Liver (tissue), 9 donors: ENCODE measurements around the gene DOK6. TPM values are rescaled to one million over a fixed set of nuclear protein-coding genes. Genes with fewer than 3 reads are reported as not detected.

ENCODE experiments used
- DNase-seq: peaks from one replicate; pipeline ENCODE4 v3.0.0-alpha.2; 2017; ENCODE audit warnings: low spot score
- H3K27ac ChIP-seq, 2 donors: one replicate each; pipeline ENCODE4 v1.7.0; 2013; ENCODE audit warnings: inconsistent platforms in 2 of 2, low read length in 2 of 2, control low read depth in 1 of 2, low read depth in 1 of 2, mild to moderate bottlenecking in 1 of 2
- H3K27me3 ChIP-seq, 4 donors: one replicate each; pipeline versions ENCODE4 v1.6.1 to v1.7.0; 2013; ENCODE audit warnings: low read length in 3 of 4, inconsistent platforms in 1 of 4, mild to moderate bottlenecking in 1 of 4, moderate library complexity in 1 of 4; ENCODE audit not compliant: control insufficient read depth in 4 of 4, insufficient read depth in 4 of 4
- H3K36me3 ChIP-seq, 4 donors: one replicate each; pipeline versions ENCODE4 v1.6.1 to v1.7.0; 2013; ENCODE audit warnings: low read length in 3 of 4, mild to moderate bottlenecking in 3 of 4, low read depth in 1 of 4, moderate library complexity in 1 of 4; ENCODE audit not compliant: control insufficient read depth in 4 of 4, insufficient read depth in 3 of 4
- H3K4me1 ChIP-seq, 4 donors: one replicate each; pipeline versions ENCODE4 v1.6.1 to v1.7.0; 2013; ENCODE audit warnings: low read length in 3 of 4, mild to moderate bottlenecking in 3 of 4, moderate library complexity in 1 of 4; ENCODE audit not compliant: control insufficient read depth in 4 of 4, insufficient read depth in 4 of 4
- H3K4me3 ChIP-seq, 3 donors: one replicate each; pipeline versions ENCODE4 v1.6.1 to v1.7.0; 2013; ENCODE audit warnings: low read length in 3 of 3, control low read depth in 1 of 3, low read depth in 1 of 3, mild to moderate bottlenecking in 1 of 3
- H3K9ac ChIP-seq, 2 donors: one replicate each; pipeline ENCODE4 v1.7.0; 2013; ENCODE audit warnings: low read length in 2 of 2, mild to moderate bottlenecking in 2 of 2, moderate library complexity in 2 of 2, control low read depth in 1 of 2, low read depth in 1 of 2
- H3K9me3 ChIP-seq, 4 donors: one replicate each; pipeline versions ENCODE4 v1.6.1 to v1.7.0; 2013; ENCODE audit warnings: low read length in 3 of 4; ENCODE audit not compliant: control insufficient read depth in 4 of 4
- EGR1 ChIP-seq, 2 donors: IDR thresholded peaks; 2 replicates each; pipeline ENCODE4 v1.6.1; 2016 to 2018; ENCODE audit warnings: antibody characterized with exemption in 2 of 2, low read depth in 2 of 2
- FOXA1 ChIP-seq: IDR thresholded peaks from 2 replicates; pipeline ENCODE4 v1.6.1; 2016; ENCODE audit warnings: antibody characterized with exemption
- FOXA2 ChIP-seq: IDR thresholded peaks from 2 replicates; pipeline ENCODE4 v1.6.1; 2016; ENCODE audit warnings: antibody characterized with exemption
- GABPA ChIP-seq, 2 donors: IDR thresholded peaks in 1 of 2; conservative IDR thresholded peaks in 1 of 2; 2 replicates each; pipeline ENCODE4 v1.6.1; 2016; ENCODE audit warnings: antibody characterized with exemption in 2 of 2, mild to moderate bottlenecking in 1 of 2, moderate library complexity in 1 of 2
- HNF4A ChIP-seq, 2 donors: conservative IDR thresholded peaks; 2 replicates each; pipeline ENCODE4 v1.6.1; 2016; ENCODE audit warnings: antibody characterized with exemption in 2 of 2, mild to moderate bottlenecking in 2 of 2
- JUND ChIP-seq, 2 donors: IDR thresholded peaks; 2 replicates each; pipeline ENCODE4 v1.6.1; 2016; ENCODE audit warnings: antibody characterized with exemption in 2 of 2
- NR2F2 ChIP-seq: IDR thresholded peaks from 2 replicates; pipeline ENCODE4 v1.6.1; 2016; ENCODE audit warnings: antibody characterized with exemption
- RAD21 ChIP-seq, 2 donors: IDR thresholded peaks; 2 replicates each; pipeline ENCODE4 v1.6.1; 2016; ENCODE audit warnings: antibody characterized with exemption in 2 of 2, mild to moderate bottlenecking in 2 of 2
- RXRA ChIP-seq, 2 donors: IDR thresholded peaks; 2 replicates each; pipeline ENCODE4 v1.6.1; 2017 to 2018; ENCODE audit warnings: antibody characterized with exemption in 2 of 2, mild to moderate bottlenecking in 1 of 2
- SP1 ChIP-seq: IDR thresholded peaks from 2 replicates; pipeline ENCODE4 v1.6.1; 2018; ENCODE audit warnings: antibody characterized with exemption, mild to moderate bottlenecking
- TAF1 ChIP-seq: conservative IDR thresholded peaks from 2 replicates; pipeline ENCODE4 v1.6.1; 2016; ENCODE audit warnings: antibody characterized with exemption, mild to moderate bottlenecking
- YY1 ChIP-seq: IDR thresholded peaks from 2 replicates; pipeline ENCODE4 v1.6.1; 2016; ENCODE audit warnings: antibody characterized with exemption, mild to moderate bottlenecking
- WGBS: extraction: QIAGEN DNeasy Blood & Tissue Kit; methylation state at CpG from one replicate; pipeline ENCODE4 v1.1.7; 2013; 5-methylcytosine and 5-hydroxymethylcytosine counted together
- polyA plus RNA-seq, 2 donors: library from polyadenylated mRNA; stranded (reverse) in 1 of 2; unstranded in 1 of 2; fragments of 200-250 nt in 1 of 2; fragments of >200 nt in 1 of 2; fragmentation: Nextera tagmentation in 1 of 2; extraction: Ambion mirVana in 1 of 2; gene quantifications; one replicate each; pipeline versions ENCODE4 v1.2.1 to v1.2.3, GENCODE V29; 2013 to 2015
- total RNA-seq, 2 donors: library from RNA; depleted of rRNA; stranded (reverse); fragments of >200 nt; gene quantifications; one replicate each; pipeline ENCODE4 v1.2.3, GENCODE V29; 2014
- TF ChIP-seq, protein P1 (sequence below): IDR thresholded peaks from 2 replicates; pipeline ENCODE4 v1.6.1; 2016; ENCODE audit warnings: antibody characterized with exemption
- TF ChIP-seq, protein P2 (sequence below): IDR thresholded peaks from 2 replicates; pipeline ENCODE4 v1.6.1; 2016; ENCODE audit warnings: antibody characterized with exemption
- TF ChIP-seq, protein P3 (sequence below): IDR thresholded peaks from 2 replicates; pipeline ENCODE4 v1.6.1; 2016; ENCODE audit warnings: antibody characterized with exemption
- TF ChIP-seq, protein P4 (sequence below): fragments of 150-350 bp; IDR thresholded peaks from 2 replicates; pipeline ENCODE4 v1.5.1; 2017; ENCODE audit warnings: improper control_type of control experiment, low read depth, low read length; ENCODE audit not compliant: missing input control
- donor health status: healthy.
- donor health status: healthy.
- donor health status: healthy.
- donor health status: healthy.
- donor health status: healthy.

Gene DOK6
- total and polyA plus RNA-seq, 4 donors: 0.08 to 1.1 (median 0.67) TPM

DNA sequence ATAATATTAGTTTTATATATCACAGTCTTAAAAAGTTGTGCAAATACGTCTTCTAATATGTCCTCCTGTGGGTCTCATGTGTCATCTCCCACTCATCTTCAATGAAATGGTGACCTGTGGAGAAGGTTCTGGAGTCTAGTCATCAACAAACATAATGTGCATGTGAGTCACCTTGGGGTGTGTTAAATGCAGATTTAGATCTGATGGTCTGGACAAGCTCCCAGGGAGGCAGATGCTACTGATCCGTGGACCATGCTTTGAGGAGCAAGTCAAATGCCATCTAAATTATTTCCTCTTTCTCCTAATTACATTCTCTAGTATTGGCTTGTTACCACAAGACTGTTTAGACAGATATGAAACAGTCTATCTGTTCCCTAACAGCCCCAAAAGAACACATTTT is 336.0 kb downstream of the DOK6 start:
- TF ChIP-seq RXRA (IDR thresholded peaks at IDR 0.05): no peak
- TF ChIP-seq, protein P1, sequence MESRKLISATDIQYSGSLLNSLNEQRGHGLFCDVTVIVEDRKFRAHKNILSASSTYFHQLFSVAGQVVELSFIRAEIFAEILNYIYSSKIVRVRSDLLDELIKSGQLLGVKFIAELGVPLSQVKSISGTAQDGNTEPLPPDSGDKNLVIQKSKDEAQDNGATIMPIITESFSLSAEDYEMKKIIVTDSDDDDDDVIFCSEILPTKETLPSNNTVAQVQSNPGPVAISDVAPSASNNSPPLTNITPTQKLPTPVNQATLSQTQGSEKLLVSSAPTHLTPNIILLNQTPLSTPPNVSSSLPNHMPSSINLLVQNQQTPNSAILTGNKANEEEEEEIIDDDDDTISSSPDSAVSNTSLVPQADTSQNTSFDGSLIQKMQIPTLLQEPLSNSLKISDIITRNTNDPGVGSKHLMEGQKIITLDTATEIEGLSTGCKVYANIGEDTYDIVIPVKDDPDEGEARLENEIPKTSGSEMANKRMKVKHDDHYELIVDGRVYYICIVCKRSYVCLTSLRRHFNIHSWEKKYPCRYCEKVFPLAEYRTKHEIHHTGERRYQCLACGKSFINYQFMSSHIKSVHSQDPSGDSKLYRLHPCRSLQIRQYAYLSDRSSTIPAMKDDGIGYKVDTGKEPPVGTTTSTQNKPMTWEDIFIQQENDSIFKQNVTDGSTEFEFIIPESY: no peak
- no peak for TF ChIP-seq TAF1
- TF ChIP-seq RAD21 (IDR thresholded peaks at IDR 0.05): no peak
- Histone ChIP-seq H3K27ac (no peak overlapping the region), H3K9me3 (no peaks in the 10 kb centered on the region), H3K4me1 (no peaks in the 10 kb centered on the region), H3K27me3 (no peaks in the 10 kb centered on the region), H3K9ac (no peak overlapping the region), H3K4me3 (no peak overlapping the region), H3K36me3 (no peaks in the 10 kb centered on the region)
- WGBS: 92% methylated on average over 2 of the region's 2 CpGs
- DNase-seq: no peak

DNA sequence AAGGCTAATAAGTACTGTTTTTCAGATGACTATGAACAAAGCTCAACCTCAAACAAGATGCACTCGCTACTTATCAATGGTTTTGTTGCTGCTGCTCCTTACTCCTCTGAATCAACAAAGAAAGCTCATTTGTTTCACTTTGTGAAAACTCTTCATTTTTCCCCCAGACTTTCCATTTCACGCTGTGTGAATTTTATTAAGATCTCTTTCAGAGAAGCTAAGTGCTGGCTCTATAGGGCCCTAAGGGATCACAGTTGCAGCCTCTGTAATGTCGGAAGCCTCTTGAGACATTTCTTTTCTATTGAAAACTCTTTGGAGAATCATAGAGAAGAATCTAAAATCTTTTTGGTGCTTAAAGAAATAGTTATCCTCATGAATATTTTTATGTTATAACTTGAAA is 337.2 kb downstream of the DOK6 start:
- Histone ChIP-seq H3K9ac (no peak overlapping the region), H3K36me3 (no peaks in the 10 kb centered on the region), H3K4me1 (no peaks in the 10 kb centered on the region), H3K9me3 (no peaks in the 10 kb centered on the region), H3K27me3 (no peaks in the 10 kb centered on the region), H3K4me3 (no peak overlapping the region), H3K27ac (no peak overlapping the region)
- no peak for TF ChIP-seq RAD21 (IDR thresholded peaks at IDR 0.05)
- TF ChIP-seq FOXA1: no peak
- no peak for TF ChIP-seq YY1
- TF ChIP-seq, protein P2, sequence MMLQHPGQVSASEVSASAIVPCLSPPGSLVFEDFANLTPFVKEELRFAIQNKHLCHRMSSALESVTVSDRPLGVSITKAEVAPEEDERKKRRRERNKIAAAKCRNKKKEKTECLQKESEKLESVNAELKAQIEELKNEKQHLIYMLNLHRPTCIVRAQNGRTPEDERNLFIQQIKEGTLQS: no peak
- no peak for TF ChIP-seq EGR1 (IDR thresholded peaks at IDR 0.05; ENCODE audit: low read depth in 2 of 2)
- TF ChIP-seq, protein P1: no peak
- no peak for TF ChIP-seq GABPA (IDR thresholded peaks at IDR 0.05 in 1 of 2, conservative IDR thresholded peaks at IDR 0.05 in 1 of 2)
- TF ChIP-seq FOXA2: no peak
- TF ChIP-seq, protein P3, sequence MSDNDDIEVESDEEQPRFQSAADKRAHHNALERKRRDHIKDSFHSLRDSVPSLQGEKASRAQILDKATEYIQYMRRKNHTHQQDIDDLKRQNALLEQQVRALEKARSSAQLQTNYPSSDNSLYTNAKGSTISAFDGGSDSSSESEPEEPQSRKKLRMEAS: no peak
- TF ChIP-seq, protein P4, sequence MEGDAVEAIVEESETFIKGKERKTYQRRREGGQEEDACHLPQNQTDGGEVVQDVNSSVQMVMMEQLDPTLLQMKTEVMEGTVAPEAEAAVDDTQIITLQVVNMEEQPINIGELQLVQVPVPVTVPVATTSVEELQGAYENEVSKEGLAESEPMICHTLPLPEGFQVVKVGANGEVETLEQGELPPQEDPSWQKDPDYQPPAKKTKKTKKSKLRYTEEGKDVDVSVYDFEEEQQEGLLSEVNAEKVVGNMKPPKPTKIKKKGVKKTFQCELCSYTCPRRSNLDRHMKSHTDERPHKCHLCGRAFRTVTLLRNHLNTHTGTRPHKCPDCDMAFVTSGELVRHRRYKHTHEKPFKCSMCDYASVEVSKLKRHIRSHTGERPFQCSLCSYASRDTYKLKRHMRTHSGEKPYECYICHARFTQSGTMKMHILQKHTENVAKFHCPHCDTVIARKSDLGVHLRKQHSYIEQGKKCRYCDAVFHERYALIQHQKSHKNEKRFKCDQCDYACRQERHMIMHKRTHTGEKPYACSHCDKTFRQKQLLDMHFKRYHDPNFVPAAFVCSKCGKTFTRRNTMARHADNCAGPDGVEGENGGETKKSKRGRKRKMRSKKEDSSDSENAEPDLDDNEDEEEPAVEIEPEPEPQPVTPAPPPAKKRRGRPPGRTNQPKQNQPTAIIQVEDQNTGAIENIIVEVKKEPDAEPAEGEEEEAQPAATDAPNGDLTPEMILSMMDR: no peak
- no peak for TF ChIP-seq HNF4A (conservative IDR thresholded peaks at IDR 0.05)
- no peak for TF ChIP-seq SP1
- TF ChIP-seq JUND (IDR thresholded peaks at IDR 0.05): no peak
- TF ChIP-seq RXRA (IDR thresholded peaks at IDR 0.05): no peak
- TF ChIP-seq NR2F2: no peak
- 91% methylated on average over 3 of the region's 3 CpGs for WGBS
- DNase-seq: no peak
